OCI-LY7 (cell line): ENCODE measurements around the gene KAT2A.

ENCODE experiments used
- CTCF ChIP-seq: fragments of 200-600 bp; sonication (generic); conservative IDR thresholded peaks from 2 replicates; pipeline ENCODE4 v1.5.1; 2014; ENCODE audit warnings: mild to moderate bottlenecking, antibody characterized with exemption, low read length, moderate library complexity, mixed read lengths
- EZH2phosphoT487 ChIP-seq: fragments of 200-600 bp; sonication (generic); IDR thresholded peaks from 2 replicates; pipeline ENCODE4 v1.6.1; 2018; ENCODE audit warnings: low read depth, borderline replicate concordance, mild to moderate bottlenecking, mixed run types, antibody characterized with exemption, low read length, moderate library complexity, mixed read lengths

GRCh38 chr17:42135151-42135550 is 14.0 kb upstream of the KAT2A start:
- TF ChIP-seq CTCF (no peak), EZH2phosphoT487 (no peak)
